Calu3 (cell line): ENCODE measurements around the gene TUBGCP4. TPM values are rescaled to one million over a fixed set of nuclear protein-coding genes. Genes with fewer than 3 reads are reported as not detected.

ENCODE experiments used
- BruUV-seq: library from RNA; stranded (reverse); fragments of 400-500 nt; replicated peaks from 2 replicates; lab custom pipeline; 2021; lab: Mats Ljungman, UMichigan
- CTCF ChIA-PET: fragments of 300-600 bp; sonication (Branson Sonifier 250); formaldehyde crosslinking; loops from one replicate; lab custom pipeline; 2022; ENCODE audit warnings: antibody characterized with exemption; lab: Charles Lee
- DNase-seq: peaks from one replicate; pipeline ENCODE4 v3.0.0; 2022
- H3K27ac Mint-ChIP-seq: one replicate; pipeline ENCODE4 v1.8.0; 2022; ENCODE audit warnings: mixed read lengths; ENCODE audit not compliant: unreplicated experiment
- H3K27me3 Mint-ChIP-seq: one replicate; pipeline ENCODE4 v1.8.0; 2022; ENCODE audit warnings: mixed read lengths; ENCODE audit not compliant: unreplicated experiment
- H3K36me3 Mint-ChIP-seq: one replicate; pipeline ENCODE4 v1.8.0; 2022; ENCODE audit warnings: mild to moderate bottlenecking, moderate library complexity, mixed read lengths; ENCODE audit not compliant: insufficient read depth, unreplicated experiment
- H3K4me1 Mint-ChIP-seq: one replicate; pipeline ENCODE4 v1.8.0; 2022; ENCODE audit warnings: mild to moderate bottlenecking, low read depth, mixed read lengths; ENCODE audit not compliant: unreplicated experiment
- H3K4me3 Mint-ChIP-seq: one replicate; pipeline ENCODE4 v1.8.0; 2022; ENCODE audit warnings: mild to moderate bottlenecking, low read depth, moderate library complexity, mixed read lengths; ENCODE audit not compliant: unreplicated experiment
- H3K9me3 Mint-ChIP-seq: one replicate; pipeline ENCODE4 v1.8.0; 2022; ENCODE audit warnings: low read depth, mixed read lengths; ENCODE audit not compliant: unreplicated experiment
- CTCF ChIP-seq: fragments of 200-600 bp; IDR thresholded peaks from one replicate; pipeline ENCODE4 v1.8.0; 2022; ENCODE audit warnings: antibody characterized with exemption; ENCODE audit not compliant: unreplicated experiment
- intact Hi-C: fragments of 100-400 bp; cut with micrococcal nuclease; formaldehyde crosslinking; loops from one replicate; pipeline ENCODE4 v1.10.0; 2022; ENCODE audit not compliant: unreplicated experiment
- total RNA-seq: library from RNA; stranded (reverse); gene quantifications from 2 replicates; pipeline ENCODE4 v1.2.3, GENCODE V29; 2022

Gene TUBGCP4
- total RNA-seq, 1 experiment from 2014 or later = 19.3 TPM

GRCh38 chr15:43329960-43330779 is 40.7 kb upstream of the TUBGCP4 start, which contains the start of gene LCMT2:
TSS of gene LCMT2 (minus strand) at chr15:43330573. CDS start at chr15:43330489, 84 bp downstream.
- intact Hi-C loops = no loop called here
- H3K9me3 Mint-ChIP-seq = no peaks in the 10 kb centered on the region
- no peaks in the 10 kb centered on the region for H3K4me1 Mint-ChIP-seq
- H3K4me3 Mint-ChIP-seq = peak within 1 kb of the TSS; percentile 75
- CTCF ChIA-PET = no interaction called here
- no peaks in the 10 kb centered on the region for H3K27me3 Mint-ChIP-seq
- BruUV-seq = no TSS peak
- peak; percentile 75 for DNase-seq
- H3K36me3 Mint-ChIP-seq = peaks cover 19% of the 10 kb centered on the region
- TF ChIP-seq CTCF = no peak
- H3K27ac Mint-ChIP-seq = no peak within 1 kb of the TSS

- no peaks in the 10 kb centered on the region for H3K27me3 Mint-ChIP-seq
- CTCF ChIA-PET = no interaction called here
- H3K36me3 Mint-ChIP-seq = peaks cover 19% of the 10 kb centered on the region
- no peaks in the 10 kb centered on the region for H3K9me3 Mint-ChIP-seq
- H3K4me3 Mint-ChIP-seq = peak overlapping the region; percentile 75
- no peak overlapping the region for H3K27ac Mint-ChIP-seq
- TSS peak; percentile 87 for BruUV-seq
- intact Hi-C loops = no loop called here
- no peaks in the 10 kb centered on the region for H3K4me1 Mint-ChIP-seq
- TF ChIP-seq CTCF = no peak
- DNase-seq = no peak
These were observed 40.2 kb upstream of the TUBGCP4 start for GRCh38 chr15:43330780-43331087.

GRCh38 chr15:43346305-43346704 is 24.6 kb upstream of the TUBGCP4 start:
- no peak for TF ChIP-seq CTCF
- no TSS peak for BruUV-seq
- Mint-ChIP-seq H3K27me3 (no peaks in the 10 kb centered on the region), H3K36me3 (no peaks in the 10 kb centered on the region), H3K9me3 (no peaks in the 10 kb centered on the region), H3K27ac (no peak overlapping the region), H3K4me1 (no peaks in the 10 kb centered on the region), H3K4me3 (no peak overlapping the region)
- DNase-seq = no peak
- intact Hi-C loops = no loop called here
- CTCF ChIA-PET = no interaction called here

GRCh38 chr15:43347114-43347513 is 23.8 kb upstream of the TUBGCP4 start:
- BruUV-seq = no TSS peak
- CTCF ChIA-PET = no interaction called here

More at GRCh38 chr15:43347114-43347513, 23.8 kb upstream of the TUBGCP4 start:
- Mint-ChIP-seq H3K4me3 (no peak overlapping the region), H3K4me1 (no peaks in the 10 kb centered on the region), H3K27ac (no peak overlapping the region), H3K9me3 (no peaks in the 10 kb centered on the region), H3K36me3 (no peaks in the 10 kb centered on the region), H3K27me3 (no peaks in the 10 kb centered on the region)
- intact Hi-C loops = no loop called here
- no peak for TF ChIP-seq CTCF
- DNase-seq = no peak
